Measurements from ENCODE around the gene RAB3GAP2.
"Not testable (repeated sequence)": the region's sequence is repeated elsewhere in the genome, so short reads cannot be mapped to it uniquely, and the experiment has no call there.

RAB3GAP2 gene

GRCh38 chr1:220271706-220272046, 577 bp downstream of the RAB3GAP2 start:
- no peak for TF ChIP-seq CTCF (IDR thresholded peaks at IDR 0.05; ENCODE audit: extremely low read depth, missing control alignments)
- DNase-seq (ENCODE audit: low spot score), result peak; percentile 17

GRCh38 chr1:220269036-220269435, 3.2 kb downstream of the RAB3GAP2 start:
- TF ChIP-seq CTCF (IDR thresholded peaks at IDR 0.05; ENCODE audit: extremely low read depth, missing control alignments), result no peak
- DNase-seq (ENCODE audit: low spot score), result no peak

DNA sequence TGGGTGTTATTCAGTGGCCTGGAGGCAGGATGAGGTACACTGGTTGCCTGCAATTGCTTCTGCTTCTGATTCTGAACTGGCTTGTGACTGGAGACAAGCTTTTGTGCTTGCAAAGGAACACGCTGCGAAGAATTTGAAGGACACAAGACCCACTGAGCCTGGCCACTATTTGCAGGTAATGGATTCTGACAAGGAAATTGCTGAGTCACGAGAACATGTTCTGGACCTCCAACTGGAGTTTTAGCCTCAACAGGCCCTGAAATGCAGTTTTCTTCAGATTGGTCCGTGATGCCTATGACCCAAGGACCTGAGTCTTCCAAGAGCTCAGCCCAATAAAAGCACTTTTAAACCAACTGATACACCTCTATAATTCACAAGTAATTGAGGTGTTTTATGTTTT, 4.6 kb downstream of the RAB3GAP2 start:
- TF ChIP-seq CTCF (IDR thresholded peaks at IDR 0.05; ENCODE audit: extremely low read depth, missing control alignments), result no peak

DNA sequence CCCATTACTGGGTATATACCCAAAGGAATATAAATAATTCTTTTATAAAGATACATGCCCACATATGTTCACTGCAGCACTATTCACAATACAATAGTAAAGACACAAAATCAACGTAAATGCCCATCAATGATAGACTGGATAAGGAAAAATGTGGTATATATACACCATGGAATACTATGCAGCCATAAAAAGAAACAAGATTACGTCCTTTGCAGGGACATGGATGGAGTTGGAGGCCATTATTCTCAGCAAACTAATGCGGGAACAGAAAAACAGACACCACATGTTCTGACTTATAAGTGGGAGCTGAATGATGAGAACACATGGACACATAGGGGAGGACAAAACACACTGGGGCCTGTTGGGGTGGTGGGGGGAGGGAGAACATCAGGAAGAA, 12.0 kb downstream of the RAB3GAP2 start:
- DNase-seq (ENCODE audit: low spot score), result not testable (repeated sequence)

More for the DNA sequence above, 4.6 kb downstream of the RAB3GAP2 start:
- no peak for DNase-seq (ENCODE audit: low spot score)

- DNase-seq (ENCODE audit: low spot score), result not testable (repeated sequence)
Observed at GRCh38 chr1:220259756-220260155, 12.5 kb downstream of the RAB3GAP2 start.

DNA sequence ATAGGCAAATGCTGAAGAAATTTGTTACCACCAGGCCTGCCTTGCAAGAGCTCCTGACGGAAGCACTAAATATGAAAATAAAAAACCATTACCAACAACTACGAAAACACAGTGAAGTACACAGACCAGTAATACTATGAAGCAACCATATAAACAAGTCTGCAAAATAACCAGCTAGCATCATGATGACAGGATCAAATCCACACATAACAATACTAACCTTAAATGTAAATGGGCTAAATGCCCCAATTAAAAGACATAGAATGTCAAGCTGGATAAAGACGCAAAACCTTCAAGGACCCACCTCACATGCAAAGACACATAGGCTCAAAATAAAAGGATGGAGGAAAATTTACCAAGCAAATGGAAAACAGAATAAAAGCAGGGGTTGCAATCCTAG, 16.1 kb downstream of the RAB3GAP2 start:
- not testable (repeated sequence) for DNase-seq (ENCODE audit: low spot score)

GRCh38 chr1:220255204-220255603, 17.0 kb downstream of the RAB3GAP2 start:
- no peak for TF ChIP-seq CTCF (IDR thresholded peaks at IDR 0.05; ENCODE audit: extremely low read depth, missing control alignments)
- DNase-seq (ENCODE audit: low spot score), result no peak

- not testable (repeated sequence) for DNase-seq (ENCODE audit: low spot score)
Observed at GRCh38 chr1:220253290-220253689, 19.0 kb downstream of the RAB3GAP2 start.

- no peak for TF ChIP-seq CTCF (IDR thresholded peaks at IDR 0.05; ENCODE audit: extremely low read depth, missing control alignments)
- DNase-seq (ENCODE audit: low spot score), result no peak
Observed at GRCh38 chr1:220251272-220251671, 21.0 kb downstream of the RAB3GAP2 start.

DNA sequence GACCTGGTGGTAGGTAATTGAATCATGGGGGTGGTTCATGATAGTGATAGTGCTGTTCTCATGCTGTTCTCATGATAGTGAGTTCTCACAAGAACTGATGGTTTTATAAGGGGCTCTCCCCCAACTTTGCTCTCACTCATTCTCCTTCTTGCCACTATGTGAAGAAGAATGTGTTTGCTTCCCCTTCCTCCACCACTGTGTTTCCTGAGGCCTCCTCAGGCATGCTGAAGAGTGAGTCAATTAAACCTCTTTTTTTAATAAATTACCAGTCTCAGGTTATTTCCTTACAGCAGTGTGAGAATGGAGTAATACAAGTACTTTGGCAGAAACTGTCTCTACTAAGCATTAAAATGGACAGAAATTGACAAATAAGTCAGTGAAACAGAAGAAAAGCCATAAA, 21.6 kb downstream of the RAB3GAP2 start:
- DNase-seq (ENCODE audit: low spot score), result no peak
- TF ChIP-seq CTCF (IDR thresholded peaks at IDR 0.05; ENCODE audit: extremely low read depth, missing control alignments), result no peak

Data from GM20000 (cell line).